GM19452 (cell line): ENCODE results near the gene IRF7.
"Not testable (repeated sequence)": the region's sequence is repeated elsewhere in the genome, so short reads cannot be mapped to it uniquely, and the experiment has no call there.

Source experiments
- ATAC-seq: cut with Tn5 transposase; IDR thresholded peaks from one replicate; pipeline ENCODE4 v1.9.1; 2021; ENCODE audit not compliant: unreplicated experiment

Gene IRF7

GRCh38 chr11:615504-616319, at the start of gene IRF7:
IRF7 (minus strand) TSS chr11:615950; CDS start chr11:615364, 586 bp downstream.
- peak; percentile 83 for ATAC-seq

- no peak for ATAC-seq
Observed at GRCh38 chr11:665062-665703, 49.4 kb upstream of the IRF7 start.

- ATAC-seq, result no peak
Observed at GRCh38 chr11:662689-663274, 47.0 kb upstream of the IRF7 start.

GRCh38 chr11:660681-661444, 45.1 kb upstream of the IRF7 start:
- no peak for ATAC-seq

- no peak for ATAC-seq
Observed at GRCh38 chr11:660281-660680, 44.5 kb upstream of the IRF7 start.

- ATAC-seq, result no peak
Observed at GRCh38 chr11:659532-660085, 43.9 kb upstream of the IRF7 start.

- ATAC-seq, result no peak
Observed at GRCh38 chr11:657691-658126, 42.0 kb upstream of the IRF7 start.

GRCh38 chr11:656866-657265, 41.1 kb upstream of the IRF7 start:
- ATAC-seq, result no peak

GRCh38 chr11:656426-656825, 40.7 kb upstream of the IRF7 start:
- no peak for ATAC-seq

GRCh38 chr11:655036-655726, 39.4 kb upstream of the IRF7 start:
- ATAC-seq, result no peak

- not testable (repeated sequence) for ATAC-seq
Observed at GRCh38 chr11:654444-654843, 38.7 kb upstream of the IRF7 start.

- ATAC-seq, result no peak
Observed at GRCh38 chr11:653837-654236, 38.1 kb upstream of the IRF7 start.

GRCh38 chr11:653136-653535, 37.4 kb upstream of the IRF7 start:
- not testable (repeated sequence) for ATAC-seq

GRCh38 chr11:650482-650881, 34.7 kb upstream of the IRF7 start:
- ATAC-seq, result no peak

- not testable (repeated sequence) for ATAC-seq
Observed at GRCh38 chr11:647672-648158, 32.0 kb upstream of the IRF7 start.

- no peak for ATAC-seq
Observed at GRCh38 chr11:646214-646613, 30.5 kb upstream of the IRF7 start.

- no peak for ATAC-seq
Observed at GRCh38 chr11:645536-645935, 29.8 kb upstream of the IRF7 start.

GRCh38 chr11:643849-644738, 28.3 kb upstream of the IRF7 start:
- ATAC-seq, result no peak

GRCh38 chr11:643366-643765, 27.6 kb upstream of the IRF7 start:
- no peak for ATAC-seq
